A673 (cell line): ENCODE measurements around the gene SGCA.

Experiments
- CTCF ChIP-seq: fragments of 300-800, 200-600 bp; sonication (generic); conservative IDR thresholded peaks from 2 replicates; pipeline ENCODE4 v1.5.1; 2017; ENCODE audit warnings: low read depth, mild to moderate bottlenecking, antibody characterized with exemption, low read length, moderate library complexity, mixed read lengths
- EZH2 ChIP-seq: fragments of 200-600 bp; sonication (generic); IDR thresholded peaks from 2 replicates; pipeline ENCODE4 v1.6.1; 2017; ENCODE audit warnings: borderline replicate concordance, low read depth, mild to moderate bottlenecking, mixed read lengths, antibody characterized with exemption, low read length; ENCODE audit not compliant: poor library complexity, severe bottlenecking

- TF ChIP-seq CTCF (peak; percentile 57), EZH2 (no peak)
Observed at GRCh38 chr17:50177983-50178834, 12.4 kb downstream of the SGCA start.
